Measurements from ENCODE around the gene EXOC2. TPM values are rescaled to one million over a fixed set of nuclear protein-coding genes. Genes with fewer than 3 reads are reported as not detected.

Gene EXOC2
- total RNA-seq, 3 donors from 2014 or later = 19.7 to 37.3 (median 26.5) TPM

GRCh38 chr6:551405-551804 is 141.5 kb downstream of the EXOC2 start:
- intact Hi-C loops (cut with DNase I; ENCODE audit: low total_unique reads) = no loop called here
- TF ChIP-seq POLR2AphosphoS5 (IDR thresholded peaks at IDR 0.05) = no peak
- H3K36me3 ChIP-seq = no peaks in the 10 kb centered on the region

GRCh38 chr6:549906-550305 is 143.0 kb downstream of the EXOC2 start:
- intact Hi-C loops (cut with DNase I; ENCODE audit: low total_unique reads) = no loop called here
- Histone ChIP-seq H3K9me3 (no peaks in the 10 kb centered on the region), H3K4me1 (no peaks in the 10 kb centered on the region), H3K36me3 (no peaks in the 10 kb centered on the region), H3K27me3 (no peaks in the 10 kb centered on the region), H3K27ac (no peak overlapping the region), H3K4me3 (no peak overlapping the region)
- DNase-seq (ENCODE audit: low spot score in 2 of 2) = no peak
- no peak for TF ChIP-seq CTCF (IDR thresholded peaks at IDR 0.05)
- TF ChIP-seq POLR2A (IDR thresholded peaks at IDR 0.05) = no peak
- no peak for TF ChIP-seq POLR2AphosphoS5 (IDR thresholded peaks at IDR 0.05)

More at GRCh38 chr6:551405-551804, 141.5 kb downstream of the EXOC2 start:
- H3K4me1 ChIP-seq = no peaks in the 10 kb centered on the region
- H3K4me3 ChIP-seq = no peak overlapping the region
- no peaks in the 10 kb centered on the region for H3K9me3 ChIP-seq
- no peak for DNase-seq (ENCODE audit: low spot score in 2 of 2)
- no peak overlapping the region for H3K27ac ChIP-seq
- H3K27me3 ChIP-seq = no peaks in the 10 kb centered on the region

- no peak for TF ChIP-seq CTCF (IDR thresholded peaks at IDR 0.05)
- no peak for TF ChIP-seq POLR2AphosphoS5 (IDR thresholded peaks at IDR 0.05)
These were observed 144.4 kb downstream of the EXOC2 start for GRCh38 chr6:548517-548916.

GRCh38 chr6:548091-548490 is 144.8 kb downstream of the EXOC2 start:
- intact Hi-C loops (cut with DNase I; ENCODE audit: low total_unique reads) = no loop called here
- H3K36me3 ChIP-seq = peaks cover 4% of the 10 kb centered on the region

More at GRCh38 chr6:548517-548916, 144.4 kb downstream of the EXOC2 start:
- Histone ChIP-seq H3K27me3 (no peaks in the 10 kb centered on the region), H3K9me3 (no peaks in the 10 kb centered on the region), H3K4me3 (no peak overlapping the region), H3K36me3 (peaks cover under 1% of the 10 kb centered on the region), H3K27ac (no peak overlapping the region), H3K4me1 (no peaks in the 10 kb centered on the region)
- intact Hi-C loops (cut with DNase I; ENCODE audit: low total_unique reads) = no loop called here
- DNase-seq (ENCODE audit: low spot score in 2 of 2) = no peak

GRCh38 chr6:540490-540889 is 152.4 kb downstream of the EXOC2 start:
- no peaks in the 10 kb centered on the region for H3K27me3 ChIP-seq
- TF ChIP-seq POLR2A (IDR thresholded peaks at IDR 0.05) (no peak), POLR2AphosphoS5 (IDR thresholded peaks at IDR 0.05) (no peak), CTCF (IDR thresholded peaks at IDR 0.05) (no peak)
- no peaks in the 10 kb centered on the region for H3K4me1 ChIP-seq
- H3K27ac ChIP-seq = no peak overlapping the region
- DNase-seq (ENCODE audit: low spot score in 2 of 2) = no peak
- H3K36me3 ChIP-seq = peaks cover 6% of the 10 kb centered on the region
- H3K9me3 ChIP-seq = peaks cover 0 to 22% of the 10 kb centered on the region in 2 donors
- H3K4me3 ChIP-seq = no peak overlapping the region
- intact Hi-C loops (cut with DNase I; ENCODE audit: low total_unique reads) = no loop called here

More at GRCh38 chr6:548091-548490, 144.8 kb downstream of the EXOC2 start:
- Histone ChIP-seq H3K4me3 (no peak overlapping the region), H3K9me3 (no peaks in the 10 kb centered on the region), H3K4me1 (no peaks in the 10 kb centered on the region), H3K27ac (no peak overlapping the region), H3K27me3 (no peaks in the 10 kb centered on the region)
- TF ChIP-seq CTCF (IDR thresholded peaks at IDR 0.05) = no peak
- no peak for TF ChIP-seq POLR2A (IDR thresholded peaks at IDR 0.05)
- DNase-seq (ENCODE audit: low spot score in 2 of 2) = no peak

GRCh38 chr6:537114-537513 is 155.8 kb downstream of the EXOC2 start:
- Histone ChIP-seq H3K36me3 (no peaks in the 10 kb centered on the region), H3K4me1 (no peaks in the 10 kb centered on the region), H3K27ac (no peak overlapping the region), H3K27me3 (no peaks in the 10 kb centered on the region), H3K4me3 (no peak overlapping the region), H3K9me3 (peaks cover 0 to 22% of the 10 kb centered on the region in 2 donors)
- intact Hi-C loops (cut with DNase I; ENCODE audit: low total_unique reads) = no loop called here
- DNase-seq (ENCODE audit: low spot score in 2 of 2) = no peak
- TF ChIP-seq CTCF (IDR thresholded peaks at IDR 0.05) (no peak), POLR2AphosphoS5 (IDR thresholded peaks at IDR 0.05) (no peak), POLR2A (IDR thresholded peaks at IDR 0.05) (no peak)

Measured in breast epithelium (tissue), 4 donors.